ENCODE data around the gene HNRNPK.
A peak's percentile ranks its signal among the peaks of the same experiment; 100 is the strongest.

The HNRNPK gene

GRCh38 chr9:83979812-83980394 is at the start of gene HNRNPK:
HNRNPK (minus strand) TSS chr9:83980215; CDS start chr9:83978252, 1,963 bp downstream.
- peak; percentile 94 for DNase-seq

GRCh38 chr9:84027201-84027600 is 47.2 kb upstream of the HNRNPK start:
- DNase-seq: no peak

- no peak for DNase-seq
Measured at GRCh38 chr9:84024041-84024575, 44.1 kb upstream of the HNRNPK start.

- DNase-seq: no peak
Measured at GRCh38 chr9:84007662-84008061, 27.6 kb upstream of the HNRNPK start.

GRCh38 chr9:84003246-84003645 is 23.2 kb upstream of the HNRNPK start:
- no peak for DNase-seq

GRCh38 chr9:84002344-84002743 is 22.3 kb upstream of the HNRNPK start:
- no peak for DNase-seq

- DNase-seq: no peak
Measured at GRCh38 chr9:84001621-84002020, 21.6 kb upstream of the HNRNPK start.

- DNase-seq: no peak
Measured at GRCh38 chr9:84000186-84000585, 20.2 kb upstream of the HNRNPK start.

- DNase-seq: no peak
Measured at GRCh38 chr9:83999141-83999918, 19.3 kb upstream of the HNRNPK start.

GRCh38 chr9:83996126-83996525 is 16.1 kb upstream of the HNRNPK start:
- DNase-seq: no peak

GRCh38 chr9:83992901-83993300 is 12.9 kb upstream of the HNRNPK start:
- DNase-seq: no peak

GRCh38 chr9:83992407-83992806 is 12.4 kb upstream of the HNRNPK start:
- no peak for DNase-seq

- DNase-seq: no peak
Measured at GRCh38 chr9:83991355-83991754, 11.3 kb upstream of the HNRNPK start.

GRCh38 chr9:83988411-83988810 is 8.4 kb upstream of the HNRNPK start:
- DNase-seq: no peak

GRCh38 chr9:83987402-83987791 is 7.4 kb upstream of the HNRNPK start:
- DNase-seq: no peak

- DNase-seq: no peak
Measured at GRCh38 chr9:83986765-83987401, 6.9 kb upstream of the HNRNPK start.

GRCh38 chr9:83986195-83986594 is 6.2 kb upstream of the HNRNPK start:
- no peak for DNase-seq

GRCh38 chr9:83981126-83981871 is 1.3 kb upstream of the HNRNPK start:
- no peak for DNase-seq

GRCh38 chr9:83980395-83981125 is 545 bp upstream of the HNRNPK start, which contains the start of gene RMI1:
RMI1 (plus strand) TSS chr9:83980805; CDS start chr9:84000987, 20,182 bp downstream.
- DNase-seq: peak; percentile 97

GRCh38 chr9:83978992-83979811 is 813 bp downstream of the HNRNPK start:
- DNase-seq: peak; percentile 41

GRCh38 chr9:83977196-83977595 is 2.8 kb downstream of the HNRNPK start:
- DNase-seq: no peak
